PC-9 (cell line): ENCODE measurements around the gene RALGAPB. TPM values are rescaled to one million over a fixed set of nuclear protein-coding genes. Genes with fewer than 3 reads are reported as not detected.

Experiments used
- BruUV-seq: library from RNA; stranded (reverse); fragments of 400-500 nt; replicated peaks from 2 replicates; lab custom pipeline; 2021; lab: Mats Ljungman, UMichigan
- CTCF ChIA-PET: fragments of 300-600 bp; sonication (Branson Sonifier 250); formaldehyde crosslinking; loops from one replicate; lab custom pipeline; 2022; ENCODE audit warnings: antibody characterized with exemption; lab: Charles Lee
- POLR2A ChIA-PET: fragments of 300-600 bp; sonication (Branson Sonifier 250); formaldehyde crosslinking; loops from one replicate; lab custom pipeline; 2022; ENCODE audit warnings: antibody characterized with exemption; ENCODE audit not compliant: unreplicated experiment; lab: Charles Lee
- DNase-seq, 2 experiments: peaks; one replicate each; pipeline versions ENCODE4 v3.0.0 to v3.0.0-alpha.2; 2015 to 2022; ENCODE audit warnings: mixed read lengths in 1 of 2
- H2AFZ ChIP-seq: fragments of 200-600 bp; sonication (generic); 2 replicates; pipeline ENCODE4 v1.8.1; 2017; ENCODE audit warnings: antibody characterized with exemption
- H3F3A ChIP-seq: fragments of 200-600 bp; sonication (generic); 2 replicates; pipeline ENCODE4 v1.8.1; 2017; ENCODE audit warnings: antibody characterized with exemption, mild to moderate bottlenecking, low read depth; ENCODE audit not compliant: insufficient read depth
- H3K27ac ChIP-seq: fragments of 200-600 bp; sonication (generic); 2 replicates; pipeline ENCODE4 v1.6.1; 2016; ENCODE audit warnings: mixed run types
- H3K27me3 ChIP-seq: fragments of 200-600 bp; sonication (generic); 2 replicates; pipeline ENCODE4 v1.6.1; 2016; ENCODE audit warnings: low read depth, mixed run types; ENCODE audit not compliant: insufficient read depth
- H3K36me3 ChIP-seq: fragments of 200-600 bp; sonication (generic); 2 replicates; pipeline ENCODE4 v1.6.1; 2016; ENCODE audit warnings: low read depth, mixed run types
- H3K4me1 ChIP-seq: fragments of 200-600 bp; sonication (generic); replicated peaks from 2 replicates; pipeline ENCODE4 v1.6.1; 2016; ENCODE audit warnings: mixed run types; ENCODE audit not compliant: insufficient read depth
- H3K4me2 ChIP-seq: fragments of 200-600 bp; sonication (generic); 2 replicates; pipeline ENCODE4 v1.6.1; 2017; ENCODE audit warnings: mixed run types
- H3K4me3 ChIP-seq: fragments of 200-600 bp; sonication (generic); 2 replicates; pipeline ENCODE4 v1.6.1; 2016; ENCODE audit warnings: mixed run types
- H3K79me2 ChIP-seq: fragments of 200-600 bp; sonication (generic); 2 replicates; pipeline ENCODE4 v1.6.1; 2017; ENCODE audit warnings: low read depth, mixed run types
- H3K9me2 ChIP-seq: fragments of 200-600 bp; sonication (generic); 2 replicates; pipeline ENCODE4 v1.8.1; 2017; ENCODE audit warnings: mild to moderate bottlenecking; ENCODE audit not compliant: insufficient read depth
- H3K9me3 ChIP-seq: fragments of 200-600 bp; sonication (generic); 2 replicates; pipeline ENCODE4 v1.8.1; 2016; ENCODE audit warnings: low read depth; ENCODE audit not compliant: insufficient read depth
- H4K20me1 ChIP-seq: fragments of 200-600 bp; sonication (generic); 2 replicates; pipeline ENCODE4 v1.8.1; 2017; ENCODE audit not compliant: insufficient read depth
- CTCF ChIP-seq: fragments of 200-600 bp; sonication (generic); conservative IDR thresholded peaks from 2 replicates; pipeline ENCODE4 v1.6.1; 2017; ENCODE audit warnings: mixed run types, antibody characterized with exemption, mild to moderate bottlenecking, moderate library complexity
- EZH2 ChIP-seq: fragments of 200-600 bp; sonication (generic); IDR thresholded peaks from 2 replicates; pipeline ENCODE4 v1.8.0; 2017; ENCODE audit warnings: antibody characterized with exemption, low read depth
- intact Hi-C: fragments of 100-400 bp; cut with micrococcal nuclease; formaldehyde crosslinking; loops from one replicate; pipeline ENCODE4 v1.10.0; 2022; ENCODE audit not compliant: unreplicated experiment
- total RNA-seq: library from RNA; stranded (reverse); gene quantifications from 2 replicates; pipeline ENCODE4 v1.2.3, GENCODE V29; 2021

RALGAPB gene
- total RNA-seq, 1 experiment from 2014 or later = 40.2 TPM

- POLR2A ChIA-PET = no interaction called here
- DNase-seq = no peak
- intact Hi-C loops = no loop called here
- BruUV-seq = no TSS peak
- Histone ChIP-seq H3F3A (peaks cover 89% of the 10 kb centered on the region), H3K9me2 (no peaks in the 10 kb centered on the region), H3K36me3 (peaks cover 93% of the 10 kb centered on the region), H3K4me2 (no peak overlapping the region), H4K20me1 (peaks cover 100% of the 10 kb centered on the region), H3K4me1 (0 out of 2 replicates have a peak, but pooled peaks cover 5% of the 10 kb centered on the region), H3K79me2 (peaks cover 85% of the 10 kb centered on the region), H3K4me3 (no peak overlapping the region), H3K27ac (no peak overlapping the region), H2AFZ (no peak overlapping the region), H3K9me3 (no peaks in the 10 kb centered on the region), H3K27me3 (no peaks in the 10 kb centered on the region)
- CTCF ChIA-PET = interaction anchor here (0.7 kb wide), 1 partner anchor 54 kb away, joined by 8 read pairs; no protein-coding TSS in a partner anchor
- TF ChIP-seq EZH2 = no peak
- TF ChIP-seq CTCF = no peak
Observed at GRCh38 chr20:38426006-38426897, 46.4 kb upstream of the RALGAPB start.

GRCh38 chr20:38427655-38428023 is 45.0 kb upstream of the RALGAPB start:
- H3K4me2 ChIP-seq = no peak overlapping the region
- H2AFZ ChIP-seq = no peak overlapping the region
- peaks cover 76% of the 10 kb centered on the region for H3F3A ChIP-seq
- CTCF ChIA-PET = no interaction called here
- POLR2A ChIA-PET = no interaction called here
- BruUV-seq = no TSS peak
- H3K27ac ChIP-seq = no peak overlapping the region
- peaks cover 100% of the 10 kb centered on the region for H4K20me1 ChIP-seq
- H3K4me3 ChIP-seq = no peak overlapping the region
- H3K36me3 ChIP-seq = peaks cover 95% of the 10 kb centered on the region
- H3K79me2 ChIP-seq = peaks cover 92% of the 10 kb centered on the region
- H3K27me3 ChIP-seq = no peaks in the 10 kb centered on the region
- intact Hi-C loops = no loop called here
- no peaks in the 10 kb centered on the region for H3K9me3 ChIP-seq
- peaks cover 19% of the 10 kb centered on the region for H3K4me1 ChIP-seq
- H3K9me2 ChIP-seq = no peaks in the 10 kb centered on the region
- TF ChIP-seq EZH2 (no peak), CTCF (no peak)
- no peak for DNase-seq

- Histone ChIP-seq H2AFZ (no peak overlapping the region), H3K9me2 (no peaks in the 10 kb centered on the region), H3K27me3 (no peaks in the 10 kb centered on the region), H3K9me3 (no peaks in the 10 kb centered on the region), H3K27ac (no peak overlapping the region), H3F3A (peaks cover 68% of the 10 kb centered on the region), H3K4me3 (no peak overlapping the region), H4K20me1 (peaks cover 100% of the 10 kb centered on the region), H3K79me2 (peaks cover 99% of the 10 kb centered on the region), H3K36me3 (peaks cover 95% of the 10 kb centered on the region), H3K4me1 (peaks cover 30% of the 10 kb centered on the region), H3K4me2 (no peak overlapping the region)
- CTCF ChIA-PET = no interaction called here
- no peak for DNase-seq
- TF ChIP-seq EZH2 = no peak
- no peak for TF ChIP-seq CTCF
- intact Hi-C loops = no loop called here
- POLR2A ChIA-PET = no interaction called here
- BruUV-seq = no TSS peak
Observed at GRCh38 chr20:38428800-38429199, 43.8 kb upstream of the RALGAPB start.
